ENCODE results near the gene EPN1. TPM values are rescaled to one million over a fixed set of nuclear protein-coding genes. Genes with fewer than 3 reads are reported as not detected.
A peak's percentile ranks its signal among the peaks of the same experiment; 100 is the strongest.

EPN1 gene
- total and polyA plus RNA-seq, 9 of the 15 experiments (the other 6 are each of a cell fraction or from before 2014, with no cell fraction given) = 0.08 to 138 (median 12.7) TPM

DNA sequence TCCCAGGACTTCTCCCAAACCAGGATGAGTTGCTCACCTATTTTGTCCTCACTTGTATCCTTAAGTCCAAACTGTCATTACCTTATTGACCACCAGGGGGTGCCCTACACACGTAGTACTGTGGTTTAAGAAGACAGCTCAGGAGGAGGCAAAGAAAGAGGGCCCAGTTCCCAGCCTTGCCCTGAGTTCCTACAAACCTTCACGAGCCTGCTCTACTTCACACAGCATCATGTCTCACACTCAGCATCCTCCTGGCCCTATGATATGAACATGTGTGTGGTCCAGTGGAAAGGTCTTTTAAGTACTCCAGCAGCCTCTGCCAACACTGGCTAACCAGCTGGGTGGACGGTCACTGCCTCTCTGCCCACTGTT, 42.6 kb upstream of the EPN1 start (continued):
- TF ChIP-seq, protein P1, sequence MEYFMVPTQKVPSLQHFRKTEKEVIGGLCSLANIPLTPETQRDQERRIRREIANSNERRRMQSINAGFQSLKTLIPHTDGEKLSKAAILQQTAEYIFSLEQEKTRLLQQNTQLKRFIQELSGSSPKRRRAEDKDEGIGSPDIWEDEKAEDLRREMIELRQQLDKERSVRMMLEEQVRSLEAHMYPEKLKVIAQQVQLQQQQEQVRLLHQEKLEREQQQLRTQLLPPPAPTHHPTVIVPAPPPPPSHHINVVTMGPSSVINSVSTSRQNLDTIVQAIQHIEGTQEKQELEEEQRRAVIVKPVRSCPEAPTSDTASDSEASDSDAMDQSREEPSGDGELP (CRISPR knock-in tag; IDR thresholded peaks at IDR 0.05; ENCODE audit: borderline replicate concordance) = peak; percentile 15; the same call in 1 of the 2 replicates
- TF ChIP-seq, protein P2, sequence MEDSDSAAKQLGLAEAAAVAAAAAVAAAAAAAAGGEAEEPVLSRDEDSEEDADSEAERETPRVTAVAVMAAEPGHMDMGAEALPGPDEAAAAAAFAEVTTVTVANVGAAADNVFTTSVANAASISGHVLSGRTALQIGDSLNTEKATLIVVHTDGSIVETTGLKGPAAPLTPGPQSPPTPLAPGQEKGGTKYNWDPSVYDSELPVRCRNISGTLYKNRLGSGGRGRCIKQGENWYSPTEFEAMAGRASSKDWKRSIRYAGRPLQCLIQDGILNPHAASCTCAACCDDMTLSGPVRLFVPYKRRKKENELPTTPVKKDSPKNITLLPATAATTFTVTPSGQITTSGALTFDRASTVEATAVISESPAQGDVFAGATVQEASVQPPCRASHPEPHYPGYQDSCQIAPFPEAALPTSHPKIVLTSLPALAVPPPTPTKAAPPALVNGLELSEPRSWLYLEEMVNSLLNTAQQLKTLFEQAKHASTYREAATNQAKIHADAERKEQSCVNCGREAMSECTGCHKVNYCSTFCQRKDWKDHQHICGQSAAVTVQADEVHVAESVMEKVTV (CRISPR knock-in tag; IDR thresholded peaks at IDR 0.05) = peak; percentile 71
- peak; percentile 22 for TF ChIP-seq TBP (optimal IDR thresholded peaks at IDR 0.05; ENCODE audit: low read depth, low read length)
- TF ChIP-seq SMC3 (conservative IDR thresholded peaks at IDR 0.05; ENCODE audit: insufficient read depth, low read depth, low read length) = peak; percentile 78

DNA sequence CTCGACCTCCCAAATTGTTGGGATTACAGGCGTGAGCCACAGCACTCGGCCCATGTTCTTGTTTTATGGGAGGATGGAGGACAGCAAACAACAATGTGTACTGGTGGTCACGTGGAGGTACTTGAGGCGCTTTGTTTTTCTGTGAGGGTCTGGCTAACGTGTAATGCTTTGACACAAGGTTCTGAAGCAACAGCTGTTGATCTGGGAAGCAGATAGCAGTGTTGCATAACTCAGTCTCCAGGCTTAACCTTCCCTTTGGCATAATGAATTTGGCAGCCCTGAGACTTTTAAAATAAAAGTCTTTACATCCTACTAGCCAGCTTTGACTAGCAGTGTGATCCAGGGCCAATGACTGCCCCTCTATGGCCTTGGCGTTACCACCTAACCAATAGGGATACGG, 41.2 kb upstream of the EPN1 start:
- FAIRE-seq = no peak
- no peaks in the 10 kb centered on the region for H3K27me3 ChIP-seq (ENCODE audit: control insufficient read depth in 2 of 2, insufficient read depth in 2 of 2, low read length in 2 of 2)
- H3K36me3 ChIP-seq (ENCODE audit: control insufficient read depth, insufficient read depth, low read length) = peaks cover 6% of the 10 kb centered on the region; the same call in 2 of the 3 replicates
- no peak overlapping the region for H3K9ac ChIP-seq (ENCODE audit: insufficient read depth in 1 of 2, low read depth in 2 of 2, low read length in 2 of 2)
- peak overlapping the region; percentile 98 for H3K4me2 ChIP-seq (ENCODE audit: insufficient read depth, low read length)
- intact Hi-C loops (cut with micrococcal nuclease) = loop anchor here (10.0 kb wide), 1 partner anchor 489 kb away; the partner anchor contains the start of gene TNNT1
- H3K27ac ChIP-seq (ENCODE audit: extremely low read depth, low read depth, low read length) = no peak overlapping the region; the same call in 2 of the 3 replicates
- ChIA-PET CTCF (ENCODE audit: low intra/inter-chr PET ratio) (interaction anchor here (1.2 kb wide), 1 partner anchor 20 kb away, joined by 4 read pairs; no protein-coding TSS in a partner anchor), POLR2A (interaction anchor here (2.0 kb wide), 1 partner anchor 9 kb away, joined by 12 read pairs; the partner anchor contains the start of gene ZNF784)
- H4K20me1 ChIP-seq (replicated peaks; ENCODE audit: control insufficient read depth, insufficient read depth, low read length) = no peaks in the 10 kb centered on the region
- 0 out of 2 replicates have a peak, but pooled peaks cover 2% of the 10 kb centered on the region for H3K9me3 ChIP-seq (replicated peaks; ENCODE audit: control insufficient read depth, insufficient read depth, low read depth, low read length)
- peak overlapping the region; percentile 91 for H2AFZ ChIP-seq (ENCODE audit: low read depth, low read length)
- H3K79me2 ChIP-seq (ENCODE audit: control insufficient read depth, insufficient read depth, low read length) = peaks cover 35% of the 10 kb centered on the region
- no peaks in the 10 kb centered on the region for H3K9me1 ChIP-seq (ENCODE audit: control insufficient read depth, insufficient read depth, low read length)
- in situ Hi-C loops (cut with MboI) = loop anchor here (10.0 to 25.0 kb wide), 3 partner anchors 497 to 759 kb away; partner anchors contain the start of genes FCAR, TNNT1 and ZSCAN5A
- no peak for ATAC-seq
- peaks cover 13 to 24% of the 10 kb centered on the region in 2 experiments for H3K4me1 ChIP-seq (replicated peaks in 1 of 2; ENCODE audit: control insufficient read depth in 2 of 2, insufficient read depth in 2 of 2, low read length in 2 of 2)
- DNase-seq (ENCODE audit: extremely low read depth in 1 of 4, low spot score in 3 of 4) = no peak
- BruUV-seq (replicated peaks) = no TSS peak
- H3K4me3 ChIP-seq = no peak overlapping the region
- 90% methylated on average over 8 of the region's 8 CpGs for WGBS (ENCODE audit: insufficient coverage, low coverage, missing lambda C conversion rate)
- TF ChIP-seq ZNF780A (CRISPR knock-in tag; IDR thresholded peaks at IDR 0.05) (no peak), KDM1A (IDR thresholded peaks at IDR 0.05) (no peak), ZNF212 (CRISPR knock-in tag; IDR thresholded peaks at IDR 0.05) (no peak), RFX5 (IDR thresholded peaks at IDR 0.05; ENCODE audit: low read depth, low read length) (no peak), ZNF347 (CRISPR knock-in tag; IDR thresholded peaks at IDR 0.05; ENCODE audit: low read depth) (no peak), CEBPB (tag; IDR thresholded peaks at IDR 0.05) (peak; percentile 71), DPF2 (IDR thresholded peaks at IDR 0.05) (no peak)
- TF ChIP-seq, protein P3, sequence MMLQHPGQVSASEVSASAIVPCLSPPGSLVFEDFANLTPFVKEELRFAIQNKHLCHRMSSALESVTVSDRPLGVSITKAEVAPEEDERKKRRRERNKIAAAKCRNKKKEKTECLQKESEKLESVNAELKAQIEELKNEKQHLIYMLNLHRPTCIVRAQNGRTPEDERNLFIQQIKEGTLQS (IDR thresholded peaks at IDR 0.05) = no peak
- TF ChIP-seq, protein P3 (CRISPR knock-in tag; conservative IDR thresholded peaks at IDR 0.05) = no peak
- TF ChIP-seq, protein P4, sequence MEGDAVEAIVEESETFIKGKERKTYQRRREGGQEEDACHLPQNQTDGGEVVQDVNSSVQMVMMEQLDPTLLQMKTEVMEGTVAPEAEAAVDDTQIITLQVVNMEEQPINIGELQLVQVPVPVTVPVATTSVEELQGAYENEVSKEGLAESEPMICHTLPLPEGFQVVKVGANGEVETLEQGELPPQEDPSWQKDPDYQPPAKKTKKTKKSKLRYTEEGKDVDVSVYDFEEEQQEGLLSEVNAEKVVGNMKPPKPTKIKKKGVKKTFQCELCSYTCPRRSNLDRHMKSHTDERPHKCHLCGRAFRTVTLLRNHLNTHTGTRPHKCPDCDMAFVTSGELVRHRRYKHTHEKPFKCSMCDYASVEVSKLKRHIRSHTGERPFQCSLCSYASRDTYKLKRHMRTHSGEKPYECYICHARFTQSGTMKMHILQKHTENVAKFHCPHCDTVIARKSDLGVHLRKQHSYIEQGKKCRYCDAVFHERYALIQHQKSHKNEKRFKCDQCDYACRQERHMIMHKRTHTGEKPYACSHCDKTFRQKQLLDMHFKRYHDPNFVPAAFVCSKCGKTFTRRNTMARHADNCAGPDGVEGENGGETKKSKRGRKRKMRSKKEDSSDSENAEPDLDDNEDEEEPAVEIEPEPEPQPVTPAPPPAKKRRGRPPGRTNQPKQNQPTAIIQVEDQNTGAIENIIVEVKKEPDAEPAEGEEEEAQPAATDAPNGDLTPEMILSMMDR (IDR thresholded peaks at IDR 0.05 in 2 of 3, conservative IDR thresholded peaks at IDR 0.05 in 1 of 3; ENCODE audit: insufficient read depth in 2 of 3, low read depth in 1 of 3, low read length in 3 of 3) = no peak
- TF ChIP-seq, protein P5, sequence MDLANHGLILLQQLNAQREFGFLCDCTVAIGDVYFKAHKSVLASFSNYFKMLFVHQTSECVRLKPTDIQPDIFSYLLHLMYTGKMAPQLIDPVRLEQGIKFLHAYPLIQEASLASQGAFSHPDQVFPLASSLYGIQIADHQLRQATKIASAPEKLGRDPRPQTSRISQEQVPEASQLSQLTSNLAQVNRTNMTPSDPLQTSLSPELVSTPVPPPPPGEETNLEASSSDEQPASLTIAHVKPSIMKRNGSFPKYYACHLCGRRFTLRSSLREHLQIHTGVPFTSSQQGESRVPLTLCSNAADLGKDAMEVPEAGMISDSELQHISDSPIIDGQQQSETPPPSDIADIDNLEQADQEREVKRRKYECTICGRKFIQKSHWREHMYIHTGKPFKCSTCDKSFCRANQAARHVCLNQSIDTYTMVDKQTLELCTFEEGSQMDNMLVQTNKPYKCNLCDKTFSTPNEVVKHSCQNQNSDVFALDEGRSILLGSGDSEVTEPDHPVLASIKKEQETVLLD (IDR thresholded peaks at IDR 0.05) = no peak
